ENCODE results near the gene TBCC.
"Not testable (repeated sequence)": the region's sequence is repeated elsewhere in the genome, so short reads cannot be mapped to it uniquely, and the experiment has no call there.

TBCC gene

GRCh38 chr6:42769836-42770235 lies 23.9 kb upstream of the TBCC start:
- no peak for DNase-seq

- no peak for DNase-seq
Observed at GRCh38 chr6:42769051-42769450, 23.1 kb upstream of the TBCC start.

DNA sequence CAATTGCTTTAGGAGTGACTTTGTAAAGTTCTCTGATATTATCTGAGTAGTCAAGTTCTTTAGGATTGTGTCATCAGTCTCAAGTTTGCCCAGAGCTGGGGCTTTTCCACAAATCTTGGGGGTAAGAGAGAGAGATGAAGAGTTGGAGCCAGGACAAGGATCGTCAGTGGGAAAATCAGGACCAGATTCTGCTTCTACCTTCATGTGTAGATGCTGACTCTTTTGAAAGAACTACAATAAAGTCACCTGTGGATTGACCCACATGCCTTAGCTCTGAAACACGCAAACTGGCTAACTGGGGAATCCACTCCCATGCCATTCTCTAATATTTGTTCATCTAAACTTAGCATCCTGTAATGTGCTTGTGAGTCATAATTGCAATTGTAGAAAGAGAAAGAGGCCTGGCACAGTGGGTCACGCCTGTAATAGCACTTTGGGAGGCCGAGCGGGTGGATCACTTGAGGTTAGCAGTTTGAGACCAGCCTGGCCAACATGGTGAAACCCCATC lies 20.3 kb upstream of the TBCC start:
- DNase-seq = no peak

DNA sequence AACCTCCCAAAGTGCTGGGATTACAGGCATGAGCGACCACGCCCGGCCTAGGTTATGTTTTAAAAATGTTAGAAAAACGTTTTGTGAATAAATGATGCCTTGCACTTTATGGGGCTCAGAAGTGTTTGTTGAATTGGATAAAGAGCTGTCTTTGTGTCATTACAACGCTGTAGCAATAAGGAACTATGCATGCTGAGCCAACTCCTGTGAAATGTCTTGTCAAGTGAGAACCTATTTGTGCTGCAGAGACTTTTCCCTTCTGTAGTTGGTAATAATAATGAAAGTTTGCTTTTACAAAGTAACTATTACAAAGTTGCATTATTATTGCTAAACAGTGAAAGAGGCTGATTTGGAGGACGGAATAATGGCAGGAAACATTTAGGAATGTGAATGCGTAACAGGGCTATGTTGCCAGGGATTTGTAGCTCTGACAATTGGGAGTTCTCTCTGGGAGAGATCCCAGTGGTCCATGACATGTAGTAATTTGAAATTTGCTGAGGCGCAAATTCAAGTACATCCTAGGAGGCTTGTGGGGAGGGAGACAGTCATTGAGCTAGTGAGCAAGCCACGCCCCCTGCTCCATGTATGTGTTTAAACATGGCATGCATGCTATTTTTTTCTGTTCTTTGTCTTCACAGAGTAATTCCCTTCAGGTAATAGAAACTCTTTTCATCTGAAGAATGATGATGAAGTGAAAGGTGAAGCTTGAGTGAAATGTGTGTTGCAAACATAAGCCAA lies 19.2 kb upstream of the TBCC start:
- DNase-seq = no peak

- DNase-seq = no peak
Observed at GRCh38 chr6:42762950-42763349, 17.0 kb upstream of the TBCC start.

- no peak for DNase-seq
Observed at GRCh38 chr6:42762426-42762859, 16.5 kb upstream of the TBCC start.

DNA sequence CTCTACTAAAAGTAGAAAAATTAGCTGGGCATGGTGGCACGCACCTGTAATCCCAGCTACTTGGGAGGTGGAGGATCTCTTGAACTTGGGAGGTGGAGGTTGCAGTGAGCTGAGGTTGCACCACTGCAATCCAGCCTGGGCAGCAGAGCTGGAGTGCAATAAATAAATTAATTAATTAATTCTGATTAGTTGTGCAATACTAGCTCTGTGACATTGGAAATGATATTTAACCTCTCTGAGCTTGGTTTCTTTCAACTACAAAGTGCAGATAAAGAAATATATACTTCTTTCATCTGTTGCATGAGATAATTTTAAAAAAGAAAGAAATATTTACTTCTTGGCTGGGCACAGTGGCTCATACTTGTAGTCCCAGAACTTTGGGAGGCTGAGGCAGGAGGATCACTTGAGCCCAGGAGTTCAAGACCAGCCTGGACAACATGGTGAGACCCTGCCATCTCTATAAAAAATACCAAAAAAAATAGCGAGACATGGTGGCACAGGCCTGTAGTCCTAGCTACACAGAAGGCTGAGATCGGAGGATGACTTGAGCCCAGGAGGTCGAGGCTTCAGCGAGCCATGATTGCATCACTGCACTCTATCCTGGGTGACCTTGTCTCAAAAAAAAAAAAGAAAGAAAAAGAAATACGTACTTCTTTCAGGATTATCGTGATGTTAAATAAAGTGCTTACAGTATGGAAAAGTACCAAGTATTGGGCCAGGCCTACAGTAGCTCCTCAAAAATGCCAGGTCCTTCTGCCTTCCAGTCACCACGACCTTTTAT lies 15.6 kb upstream of the TBCC start:
- no peak for DNase-seq

DNA sequence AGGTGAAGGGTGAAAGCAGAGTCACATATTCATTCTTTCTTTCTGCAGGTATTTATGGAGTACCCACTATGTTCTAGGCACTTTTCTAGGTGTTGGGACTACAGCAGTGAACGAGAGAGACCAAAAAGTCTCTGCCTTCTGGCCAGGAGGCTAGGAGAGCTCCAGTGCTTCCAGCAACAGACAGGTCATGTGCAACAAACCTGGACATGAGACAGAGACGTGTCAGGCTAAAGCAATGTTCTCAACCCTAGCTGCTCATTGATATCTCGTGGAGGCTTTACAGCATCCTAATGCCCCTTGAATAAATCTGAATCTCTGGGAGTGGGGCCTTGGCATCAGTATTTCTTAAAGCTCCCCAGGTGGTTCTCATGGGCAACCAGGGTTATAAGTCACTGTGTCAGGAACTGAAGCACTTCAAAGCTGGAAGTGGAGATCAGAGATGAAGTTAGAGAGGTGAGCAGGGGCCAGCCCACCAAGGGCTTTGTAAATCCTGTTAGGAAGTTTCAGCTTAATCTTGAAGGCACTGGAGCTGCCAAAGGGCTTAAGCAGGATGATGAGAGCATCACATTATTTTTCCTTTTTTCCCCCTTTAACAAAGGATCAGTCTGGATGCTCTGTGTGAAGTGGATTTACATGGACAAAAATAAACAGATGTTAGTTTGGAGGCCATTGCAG lies 13.0 kb upstream of the TBCC start:
- no peak for DNase-seq

DNA sequence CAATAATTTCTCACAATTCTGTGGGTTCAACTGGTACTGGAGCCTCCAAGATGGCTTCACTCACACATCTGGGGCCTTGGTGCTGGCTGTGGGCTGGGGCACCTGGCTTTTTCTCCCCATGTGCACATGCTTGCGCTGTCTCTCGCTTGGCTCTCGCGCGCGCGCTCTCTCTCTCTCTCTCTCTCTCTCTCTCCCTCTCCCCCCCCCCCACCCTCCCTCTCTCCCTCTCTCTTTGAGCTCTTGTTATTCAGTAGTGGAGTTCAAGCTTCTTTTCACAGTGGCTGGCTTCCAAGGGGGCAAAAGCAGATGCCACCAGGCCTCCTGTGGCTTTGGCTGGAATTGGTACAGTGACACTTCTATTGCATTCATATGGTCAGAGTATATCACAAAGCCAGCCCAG lies 10.8 kb upstream of the TBCC start:
- no peak for DNase-seq

DNA sequence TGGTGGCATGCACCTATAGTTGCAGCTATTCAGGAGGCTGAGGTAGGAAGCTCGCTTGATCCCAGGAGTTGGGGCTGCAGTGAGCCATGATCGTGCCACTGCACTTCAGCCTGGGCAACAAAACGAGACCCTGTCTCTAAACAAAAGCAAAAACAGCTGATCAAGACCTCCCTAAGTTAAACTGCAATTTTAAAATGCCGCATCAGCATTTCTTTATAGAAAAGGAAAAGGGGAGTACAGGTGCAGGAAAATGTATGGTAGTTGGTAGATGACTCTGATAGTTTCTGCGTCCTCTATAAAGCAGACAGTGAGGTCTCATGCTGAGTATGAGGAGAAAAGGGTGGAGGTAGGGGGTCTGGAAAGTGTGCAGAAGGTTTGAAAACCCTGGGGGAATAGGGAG lies 8.9 kb upstream of the TBCC start:
- DNase-seq = no peak

GRCh38 chr6:42751055-42751454 lies 5.2 kb upstream of the TBCC start:
- DNase-seq = no peak

- no peak for DNase-seq
Observed at GRCh38 chr6:42748203-42748898, 2.4 kb upstream of the TBCC start.

- peak; percentile 85 for DNase-seq
Observed at GRCh38 chr6:42746463-42747391, 824 bp upstream of the TBCC start.

GRCh38 chr6:42745083-42745639 lies 742 bp downstream of the TBCC start:
- peak; percentile 38 for DNase-seq

DNA sequence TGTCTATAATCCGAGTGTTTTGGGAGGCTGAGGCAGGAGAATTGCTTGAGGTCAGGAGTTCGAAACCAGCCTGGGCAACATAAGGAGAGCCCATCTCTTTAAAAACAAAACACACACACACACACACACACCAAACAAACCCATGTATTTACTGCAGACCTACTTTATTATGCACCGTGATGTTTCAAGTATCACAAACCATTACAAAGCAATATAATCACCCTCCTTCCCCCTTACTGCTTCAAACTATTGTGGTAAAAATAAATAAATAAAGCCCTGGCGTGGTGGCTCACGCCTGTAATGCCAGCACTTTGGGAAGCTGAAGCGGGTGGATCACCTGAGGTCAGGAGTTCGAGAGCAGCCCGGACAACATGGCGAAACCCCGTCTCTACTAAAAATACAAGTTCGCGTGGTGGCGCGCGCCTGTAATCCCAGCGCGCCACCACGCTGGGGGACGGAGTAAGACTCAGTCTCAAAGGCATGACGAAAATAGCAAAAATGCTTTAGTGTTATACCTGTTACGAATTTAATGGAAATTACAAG lies 1.5 kb downstream of the TBCC start:
- no peak for DNase-seq

GRCh38 chr6:42742116-42742894 lies 3.6 kb downstream of the TBCC start:
- DNase-seq = no peak

DNA sequence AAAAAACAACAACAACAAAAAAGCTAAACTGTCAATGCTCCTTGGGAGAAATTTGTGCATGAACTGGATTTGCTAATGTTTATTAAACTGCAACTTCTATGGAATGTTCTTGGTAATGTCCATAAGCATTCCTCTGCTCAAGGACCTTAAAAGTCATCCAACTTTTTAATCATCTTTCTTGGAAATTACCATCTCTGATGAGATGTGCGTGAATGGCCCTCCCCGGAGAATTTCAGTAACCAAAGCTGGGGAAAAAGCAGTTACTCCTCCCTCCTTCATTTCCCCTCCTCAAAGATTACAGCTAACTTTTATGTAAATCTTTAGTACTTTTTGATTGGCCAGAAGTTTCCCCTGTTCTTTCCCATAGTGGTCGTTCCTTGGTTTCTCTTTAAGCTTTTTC lies 5.2 kb downstream of the TBCC start:
- no peak for DNase-seq

GRCh38 chr6:42735976-42736375 lies 9.9 kb downstream of the TBCC start:
- no peak for DNase-seq

DNA sequence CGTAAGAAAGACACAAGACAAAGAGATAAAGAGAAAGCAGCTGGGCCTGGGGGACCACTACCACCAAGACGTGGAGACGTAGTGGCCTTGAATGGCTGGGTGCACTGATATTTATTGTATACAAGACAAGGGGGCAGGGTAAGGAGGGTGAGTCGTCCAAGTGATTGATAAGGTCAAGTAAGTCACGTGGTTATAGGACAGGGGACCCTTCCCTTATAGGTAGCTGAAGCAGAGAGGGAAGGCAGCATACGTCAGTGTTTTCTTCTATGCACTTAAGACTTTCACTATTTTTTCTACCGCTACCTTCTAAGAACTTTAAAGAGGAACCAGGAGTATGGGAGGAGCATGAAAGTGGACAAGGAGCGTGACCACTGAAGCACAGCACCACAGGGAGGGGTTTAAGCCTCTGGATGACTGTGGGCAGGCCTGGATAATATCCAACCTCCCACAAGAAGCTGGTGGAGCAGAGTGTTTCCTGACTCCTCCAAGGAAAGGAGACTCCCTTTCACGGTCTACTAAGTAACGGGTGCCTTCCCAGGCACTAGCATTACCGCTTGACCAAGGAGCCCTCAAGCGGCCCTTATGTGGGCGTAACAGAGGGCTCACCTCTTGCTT lies 11.9 kb downstream of the TBCC start:
- not testable (repeated sequence) for DNase-seq

GRCh38 chr6:42729731-42730130 lies 16.2 kb downstream of the TBCC start:
- no peak for DNase-seq
